ENCODE results near the gene VSIR.

The VSIR gene

DNA sequence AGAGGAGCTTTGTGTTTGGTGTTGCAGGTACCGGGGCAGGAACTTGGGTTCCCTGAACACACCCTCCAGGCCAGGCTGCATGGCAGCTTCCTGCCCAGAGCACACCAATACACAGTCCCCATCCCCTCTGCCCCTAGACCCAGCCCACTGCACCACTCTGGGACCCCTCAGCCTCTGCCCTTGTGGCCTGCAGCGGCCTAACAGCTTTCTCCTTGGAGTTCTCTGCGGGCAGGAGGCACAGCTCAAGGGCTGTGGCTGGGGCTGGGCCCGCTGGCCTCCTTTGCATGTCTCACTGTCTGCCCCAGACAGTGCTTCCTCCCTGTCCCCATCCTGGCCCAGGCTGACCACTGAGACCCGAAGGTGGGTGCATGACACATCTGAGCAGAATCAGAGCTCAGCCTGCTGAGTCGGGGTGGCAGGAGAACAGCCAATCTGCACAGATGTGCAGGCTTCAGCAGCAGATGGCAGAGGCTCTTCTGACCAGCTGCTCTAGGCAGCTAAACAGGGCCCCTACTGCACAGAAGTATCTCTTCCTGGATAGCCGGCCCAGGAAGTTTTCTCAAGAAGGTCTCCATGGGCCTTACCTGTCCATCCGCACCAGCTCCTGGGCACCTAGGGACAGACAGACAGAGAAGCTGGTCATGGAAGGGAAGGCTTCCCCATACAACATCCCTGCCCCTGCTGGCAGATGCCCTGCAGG lies 20.8 kb downstream of the VSIR start:
- CTCF ChIA-PET = interaction anchor here (0.7 to 8.4 kb wide), 6 partner anchors 17 to 28 kb away, joined by 3 to 159 read pairs (median 6); partner anchors contain the start of gene VSIR

DNA sequence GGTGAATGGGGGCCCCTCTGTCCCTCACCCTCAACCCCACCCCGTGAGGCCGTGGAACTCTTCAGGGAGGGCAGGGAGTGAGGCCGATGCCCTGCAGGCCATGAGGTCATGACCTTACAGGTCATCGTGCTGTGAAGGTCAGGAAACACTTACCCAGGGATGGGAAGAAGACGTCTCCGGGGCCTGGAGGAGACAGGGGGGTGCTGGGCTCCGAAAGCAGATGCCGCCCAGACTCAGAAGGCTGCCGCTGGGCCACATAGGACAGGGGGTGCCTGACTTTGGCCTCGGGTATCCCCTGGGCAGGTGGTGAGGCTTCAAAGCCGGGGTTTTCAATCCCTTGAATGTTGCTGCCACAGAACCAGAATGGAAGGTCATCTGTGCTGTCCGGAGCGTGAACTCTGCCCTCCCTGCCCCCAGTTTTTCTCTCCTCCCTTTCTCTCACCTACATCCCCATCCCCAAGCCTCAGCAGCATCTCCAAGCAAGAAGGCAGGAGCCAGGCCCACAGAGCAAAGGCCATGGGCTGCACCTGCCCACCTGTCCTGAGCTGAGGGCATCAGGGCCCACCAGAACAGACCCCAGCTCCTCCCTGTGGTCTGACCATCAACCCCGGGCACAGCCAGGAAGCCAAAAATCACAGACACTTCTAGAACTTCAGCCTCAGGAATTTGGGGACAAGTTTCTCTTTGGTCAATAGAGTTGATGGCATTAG lies 21.6 kb downstream of the VSIR start:
- POLR2A ChIA-PET = no interaction called here
- H3K4me3 ChIP-seq (ENCODE audit: control insufficient read depth in 1 of 7, extremely low read depth in 1 of 7, insufficient read depth in 4 of 7, low read depth in 2 of 7, low read length in 6 of 7) = peak overlapping the region in 1 of 7 experiments; percentile 13
- H3K27me3 ChIP-seq (replicated peaks in 2 of 5; ENCODE audit: control insufficient read depth in 4 of 5, insufficient read depth in 5 of 5, low read length in 4 of 5) = no peaks in the 10 kb centered on the region
- H3K36me3 ChIP-seq (ENCODE audit: control insufficient read depth in 4 of 4, insufficient read depth in 4 of 4, low read length in 3 of 4) = peaks cover 0 to 45% (median 13%) of the 10 kb centered on the region in 4 experiments
- H3K4me1 ChIP-seq (ENCODE audit: control extremely low read depth in 1 of 4, control insufficient read depth in 4 of 4, insufficient read depth in 4 of 4, low read length in 3 of 4) = peaks cover 42 to 99% (median 98%) of the 10 kb centered on the region in 4 experiments
- peak overlapping the region in 1 of 2 experiments; percentile 47 for H3K27ac ChIP-seq (ENCODE audit: insufficient read depth in 1 of 2, low read depth in 1 of 2, low read length in 2 of 2, poor library complexity in 1 of 2, severe bottlenecking in 2 of 2)
- WGBS (ENCODE audit: insufficient coverage) = 96% methylated on average over 10 of the region's 14 CpGs
- CTCF ChIA-PET = interaction anchor here (1.3 to 8.4 kb wide), 4 partner anchors 19 to 27 kb away, joined by 4 to 159 read pairs (median 8); partner anchors contain the start of gene VSIR
- no peaks in the 10 kb centered on the region for H3K9me3 ChIP-seq (ENCODE audit: control extremely low read depth in 1 of 5, control insufficient read depth in 4 of 5, insufficient read depth in 2 of 5, low read depth in 1 of 5, low read length in 4 of 5)
- DNase-seq = no peak

More for the DNA sequence above, 20.8 kb downstream of the VSIR start:
- DNase-seq = peak in 1 of 3 donors; percentile 30
- Histone ChIP-seq H3K27ac (ENCODE audit: insufficient read depth in 1 of 2, low read depth in 1 of 2, low read length in 2 of 2, poor library complexity in 1 of 2, severe bottlenecking in 2 of 2) (peak overlapping the region in 1 of 2 experiments; percentile 63), H3K4me3 (ENCODE audit: control insufficient read depth in 1 of 7, extremely low read depth in 1 of 7, insufficient read depth in 4 of 7, low read depth in 2 of 7, low read length in 6 of 7) (peak overlapping the region in 4 of 7 experiments; percentile 5 to 33 (median 20)), H3K27me3 (replicated peaks in 2 of 5; ENCODE audit: control insufficient read depth in 4 of 5, insufficient read depth in 5 of 5, low read length in 4 of 5) (no peaks in the 10 kb centered on the region), H3K9me3 (ENCODE audit: control extremely low read depth in 1 of 5, control insufficient read depth in 4 of 5, insufficient read depth in 2 of 5, low read depth in 1 of 5, low read length in 4 of 5) (no peaks in the 10 kb centered on the region), H3K4me1 (ENCODE audit: control extremely low read depth in 1 of 4, control insufficient read depth in 4 of 4, insufficient read depth in 4 of 4, low read length in 3 of 4) (peaks cover 46 to 99% (median 98%) of the 10 kb centered on the region in 4 experiments), H3K36me3 (ENCODE audit: control insufficient read depth in 4 of 4, insufficient read depth in 4 of 4, low read length in 3 of 4) (peaks cover 0 to 45% (median 13%) of the 10 kb centered on the region in 4 experiments)
- WGBS (ENCODE audit: insufficient coverage) = 49% methylated on average over 8 of the region's 8 CpGs
- POLR2A ChIA-PET = no interaction called here

DNA sequence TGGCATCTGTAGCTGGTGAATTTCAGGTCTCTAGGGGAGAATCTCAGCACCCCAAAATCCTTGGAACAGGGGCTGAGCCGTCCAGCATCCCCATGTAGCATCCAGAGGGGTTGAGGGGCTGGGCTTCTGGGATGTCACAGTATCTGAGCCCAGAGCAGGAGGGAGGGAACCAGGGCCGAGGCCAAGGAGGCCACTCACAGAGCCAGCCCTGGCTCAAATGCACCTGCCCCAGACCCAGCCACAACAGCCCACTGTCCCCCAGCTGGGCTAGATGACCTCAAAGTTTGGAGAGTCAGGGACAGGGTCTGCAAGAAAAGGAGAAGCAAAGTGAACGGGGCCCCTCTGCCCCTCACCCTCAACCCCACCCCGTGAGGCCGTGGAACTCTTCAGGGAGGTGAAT lies 22.3 kb downstream of the VSIR start:
- H3K4me1 ChIP-seq (ENCODE audit: control extremely low read depth in 1 of 4, control insufficient read depth in 4 of 4, insufficient read depth in 4 of 4, low read length in 3 of 4) = peaks cover 37 to 99% (median 98%) of the 10 kb centered on the region in 4 experiments
- POLR2A ChIA-PET = interaction anchor here (0.9 to 1.4 kb wide), 3 partner anchors 18 to 56 kb away, joined by 3 read pairs; partner anchors contain the start of gene VSIR
- no peak for DNase-seq
- H3K36me3 ChIP-seq (ENCODE audit: control insufficient read depth in 4 of 4, insufficient read depth in 4 of 4, low read length in 3 of 4) = peaks cover 0 to 43% (median 13%) of the 10 kb centered on the region in 4 experiments
- H3K27ac ChIP-seq (ENCODE audit: insufficient read depth in 1 of 2, low read depth in 1 of 2, low read length in 2 of 2, poor library complexity in 1 of 2, severe bottlenecking in 2 of 2) = peak overlapping the region in 1 of 2 experiments; percentile 47
- WGBS (ENCODE audit: insufficient coverage) = 100% methylated on average over 1 of the region's 5 CpGs
- no peaks in the 10 kb centered on the region for H3K27me3 ChIP-seq (replicated peaks in 2 of 5; ENCODE audit: control insufficient read depth in 4 of 5, insufficient read depth in 5 of 5, low read length in 4 of 5)
- CTCF ChIA-PET = interaction anchor here (1.1 to 8.4 kb wide), 4 partner anchors 12 to 61 kb away, joined by 3 to 159 read pairs (median 4); partner anchors contain the start of gene VSIR
- no peaks in the 10 kb centered on the region for H3K9me3 ChIP-seq (ENCODE audit: control extremely low read depth in 1 of 5, control insufficient read depth in 4 of 5, insufficient read depth in 2 of 5, low read depth in 1 of 5, low read length in 4 of 5)
- H3K4me3 ChIP-seq (ENCODE audit: control insufficient read depth in 1 of 7, extremely low read depth in 1 of 7, insufficient read depth in 4 of 7, low read depth in 2 of 7, low read length in 6 of 7) = no peak overlapping the region

DNA sequence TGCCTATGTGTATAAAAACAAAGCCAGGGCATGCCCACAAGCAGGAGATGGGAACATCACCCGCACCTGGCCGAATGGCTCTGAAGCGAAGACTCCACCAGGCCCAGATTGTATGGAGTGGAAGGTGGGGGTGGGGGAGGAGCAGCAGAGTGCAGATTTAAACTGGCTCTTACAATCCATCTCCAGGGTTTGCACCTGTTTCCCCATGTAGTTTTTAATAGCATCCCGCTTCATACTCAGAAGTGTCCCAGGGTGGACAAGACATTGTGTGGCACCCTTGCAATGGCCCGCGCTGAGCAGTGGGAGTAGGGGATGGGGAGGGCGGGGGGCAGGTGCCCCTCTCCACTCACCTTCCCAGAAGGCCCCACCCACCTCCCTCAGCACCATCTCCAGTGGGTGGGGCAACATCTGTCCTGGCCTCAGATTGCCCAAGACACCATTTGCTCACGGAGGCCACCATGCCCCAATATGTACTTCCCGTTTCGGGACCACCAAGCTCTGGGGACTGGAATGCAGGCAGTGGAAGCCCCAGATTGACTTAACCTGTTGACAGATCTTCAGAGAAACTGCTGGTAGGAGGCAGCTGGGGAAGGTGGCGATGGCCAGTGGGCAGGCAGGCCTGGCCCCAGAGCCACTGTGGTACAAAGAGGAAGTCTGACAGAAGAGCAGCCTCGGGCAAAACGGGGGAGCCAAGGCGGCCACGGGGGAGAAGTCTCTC lies 23.0 kb downstream of the VSIR start:
- POLR2A ChIA-PET = interaction anchor here (0.9 to 1.7 kb wide), 4 partner anchors 19 to 57 kb away, joined by 3 to 12 read pairs (median 3); partner anchors contain the start of gene VSIR
- 43% methylated on average over 12 of the region's 15 CpGs for WGBS (ENCODE audit: insufficient coverage)
- peak in 2 of 3 donors; percentile 80 to 82 for DNase-seq

DNA sequence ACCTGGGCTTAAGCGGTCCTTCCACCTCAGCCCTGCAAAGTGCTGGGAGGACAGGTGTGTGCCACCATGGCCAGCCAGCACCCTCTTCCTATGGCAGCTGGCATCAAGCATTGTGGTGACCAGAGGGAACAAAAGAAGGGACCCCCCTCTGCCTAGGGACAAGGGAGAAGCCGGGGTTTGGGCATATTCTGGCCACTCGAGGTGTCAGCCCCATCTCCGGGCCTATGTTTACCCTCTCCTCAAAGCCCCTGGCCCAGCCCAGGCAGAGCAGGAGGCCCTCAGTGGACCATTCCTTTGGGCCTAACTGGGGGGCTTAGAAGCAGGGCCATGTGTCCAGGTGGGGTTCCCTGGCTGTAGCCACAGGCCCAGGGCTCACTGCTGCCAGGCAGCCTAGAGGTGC lies 23.9 kb downstream of the VSIR start:
- Histone ChIP-seq H3K9me3 (ENCODE audit: control extremely low read depth in 1 of 5, control insufficient read depth in 4 of 5, insufficient read depth in 2 of 5, low read depth in 1 of 5, low read length in 4 of 5) (no peaks in the 10 kb centered on the region), H3K27ac (ENCODE audit: insufficient read depth in 1 of 2, low read depth in 1 of 2, low read length in 2 of 2, poor library complexity in 1 of 2, severe bottlenecking in 2 of 2) (peak overlapping the region; percentile 60 to 82), H3K4me3 (ENCODE audit: control insufficient read depth in 1 of 7, extremely low read depth in 1 of 7, insufficient read depth in 4 of 7, low read depth in 2 of 7, low read length in 6 of 7) (peak overlapping the region in 4 of 7 experiments; percentile 19 to 29 (median 24)), H3K36me3 (ENCODE audit: control insufficient read depth in 4 of 4, insufficient read depth in 4 of 4, low read length in 3 of 4) (peaks cover 0 to 34% (median 12%) of the 10 kb centered on the region in 4 experiments), H3K27me3 (replicated peaks in 2 of 5; ENCODE audit: control insufficient read depth in 4 of 5, insufficient read depth in 5 of 5, low read length in 4 of 5) (no peaks in the 10 kb centered on the region), H3K4me1 (ENCODE audit: control extremely low read depth in 1 of 4, control insufficient read depth in 4 of 4, insufficient read depth in 4 of 4, low read length in 3 of 4) (peaks cover 30 to 93% (median 91%) of the 10 kb centered on the region in 4 experiments)
- ChIA-PET CTCF (interaction anchor here (0.9 to 8.4 kb wide), 8 partner anchors 8 to 42 kb away, joined by 3 to 159 read pairs (median 15); partner anchors contain the start of genes C10orf105 and VSIR), POLR2A (interaction anchor here (0.7 to 2.0 kb wide), 5 partner anchors 8 to 49 kb away, joined by 3 to 12 read pairs (median 10); partner anchors contain the start of gene VSIR)
- no peak for DNase-seq
- WGBS (ENCODE audit: insufficient coverage) = 54% methylated on average over 4 of the region's 4 CpGs

More for the DNA sequence above, 23.0 kb downstream of the VSIR start:
- Histone ChIP-seq H3K9me3 (ENCODE audit: control extremely low read depth in 1 of 5, control insufficient read depth in 4 of 5, insufficient read depth in 2 of 5, low read depth in 1 of 5, low read length in 4 of 5) (no peaks in the 10 kb centered on the region), H3K36me3 (ENCODE audit: control insufficient read depth in 4 of 4, insufficient read depth in 4 of 4, low read length in 3 of 4) (peaks cover 0 to 39% (median 13%) of the 10 kb centered on the region in 4 experiments), H3K4me1 (ENCODE audit: control extremely low read depth in 1 of 4, control insufficient read depth in 4 of 4, insufficient read depth in 4 of 4, low read length in 3 of 4) (peaks cover 34 to 99% (median 98%) of the 10 kb centered on the region in 4 experiments), H3K4me3 (ENCODE audit: control insufficient read depth in 1 of 7, extremely low read depth in 1 of 7, insufficient read depth in 4 of 7, low read depth in 2 of 7, low read length in 6 of 7) (no peak overlapping the region), H3K27ac (ENCODE audit: insufficient read depth in 1 of 2, low read depth in 1 of 2, low read length in 2 of 2, poor library complexity in 1 of 2, severe bottlenecking in 2 of 2) (peak overlapping the region in 1 of 2 experiments; percentile 82), H3K27me3 (replicated peaks in 2 of 5; ENCODE audit: control insufficient read depth in 4 of 5, insufficient read depth in 5 of 5, low read length in 4 of 5) (no peaks in the 10 kb centered on the region)
- CTCF ChIA-PET = interaction anchor here (1.1 to 8.4 kb wide), 3 partner anchors 13 to 62 kb away, joined by 3 to 159 read pairs (median 4); partner anchors contain the start of gene VSIR

DNA sequence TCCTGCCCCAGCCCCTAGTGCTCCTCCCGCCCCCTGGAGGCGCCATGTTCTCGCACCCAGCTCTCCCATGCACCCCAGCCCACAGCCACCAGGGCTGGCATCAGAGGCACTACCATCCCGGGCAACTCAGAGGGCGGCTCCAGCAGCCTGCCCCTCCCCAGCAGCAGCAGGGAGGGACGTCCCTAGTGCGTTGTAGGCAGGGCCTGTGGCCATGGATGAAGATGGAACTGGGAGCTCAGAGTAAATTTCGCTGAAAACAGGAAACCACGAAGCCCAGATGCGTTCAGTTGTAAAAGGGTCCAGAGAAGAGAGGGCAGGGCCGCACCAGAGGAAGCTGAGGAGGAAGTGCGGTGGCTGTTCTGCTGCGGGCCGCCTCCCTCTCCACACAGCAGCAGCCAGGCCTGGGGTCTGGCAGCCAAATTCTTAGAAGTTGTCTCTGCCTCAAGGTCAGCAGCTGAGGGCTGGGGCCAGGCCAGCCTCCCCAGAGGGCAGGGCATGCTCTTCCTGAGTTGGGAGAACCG lies 24.6 kb downstream of the VSIR start:
- H3K4me3 ChIP-seq (ENCODE audit: control insufficient read depth in 1 of 7, extremely low read depth in 1 of 7, insufficient read depth in 4 of 7, low read depth in 2 of 7, low read length in 6 of 7) = peak overlapping the region in 4 of 7 experiments; percentile 11 to 29 (median 18)
- WGBS (ENCODE audit: insufficient coverage) = 0% methylated on average over 9 of the region's 15 CpGs
- DNase-seq = peak; percentile 96 to 99 (median 99)
- ChIA-PET POLR2A (interaction anchor here (0.7 to 2.0 kb wide), 5 partner anchors 9 to 50 kb away, joined by 3 to 12 read pairs (median 10); partner anchors contain the start of gene VSIR), CTCF (interaction anchor here (0.8 to 8.4 kb wide), 11 partner anchors 8 to 63 kb away, joined by 3 to 159 read pairs (median 8); partner anchors contain the start of genes C10orf105 and VSIR)
- peak overlapping the region; percentile 60 to 82 for H3K27ac ChIP-seq (ENCODE audit: insufficient read depth in 1 of 2, low read depth in 1 of 2, low read length in 2 of 2, poor library complexity in 1 of 2, severe bottlenecking in 2 of 2)
- no peaks in the 10 kb centered on the region for H3K9me3 ChIP-seq (ENCODE audit: control extremely low read depth in 1 of 5, control insufficient read depth in 4 of 5, insufficient read depth in 2 of 5, low read depth in 1 of 5, low read length in 4 of 5)
- no peaks in the 10 kb centered on the region for H3K27me3 ChIP-seq (replicated peaks in 2 of 5; ENCODE audit: control insufficient read depth in 4 of 5, insufficient read depth in 5 of 5, low read length in 4 of 5)
- peaks cover 26 to 91% (median 87%) of the 10 kb centered on the region in 4 experiments for H3K4me1 ChIP-seq (ENCODE audit: control extremely low read depth in 1 of 4, control insufficient read depth in 4 of 4, insufficient read depth in 4 of 4, low read length in 3 of 4)
- peaks cover 0 to 34% (median 12%) of the 10 kb centered on the region in 4 experiments for H3K36me3 ChIP-seq (ENCODE audit: control insufficient read depth in 4 of 4, insufficient read depth in 4 of 4, low read length in 3 of 4)

All from common myeloid progenitor, CD34-positive (primary cell).